Neuronal stem cell (in vitro differentiated cells): Measurements from ENCODE around the gene GTF2I.

Experiments used
- DNase-seq: peaks from one replicate; pipeline ENCODE4 v3.0.0-alpha.2; 2013; ENCODE audit warnings: low spot score
- H2AFZ ChIP-seq: one replicate; pipeline ENCODE4 v1.6.1; 2013; ENCODE audit warnings: mild to moderate bottlenecking, low read length, inconsistent platforms
- H2AK5ac ChIP-seq: 2 replicates; pipeline ENCODE4 v1.6.1; 2013; ENCODE audit warnings: low read depth, mild to moderate bottlenecking, inconsistent platforms, low read length, moderate library complexity, mixed read lengths
- H2BK120ac ChIP-seq: 2 replicates; pipeline ENCODE4 v1.6.1; 2013; ENCODE audit warnings: low read depth, mild to moderate bottlenecking, inconsistent platforms, low read length, moderate library complexity, mixed read lengths
- H2BK12ac ChIP-seq: one replicate; pipeline ENCODE4 v1.6.1; 2013; ENCODE audit warnings: low read length, inconsistent platforms
- H2BK15ac ChIP-seq: 2 replicates; pipeline ENCODE4 v1.6.1; 2013; ENCODE audit warnings: mild to moderate bottlenecking, low read length, inconsistent platforms, mixed read lengths
- H2BK5ac ChIP-seq: one replicate; pipeline ENCODE4 v1.6.1; 2013; ENCODE audit warnings: inconsistent platforms, mild to moderate bottlenecking, low read length, moderate library complexity
- H3K14ac ChIP-seq: one replicate; pipeline ENCODE4 v1.6.1; 2013; ENCODE audit warnings: low read length, inconsistent platforms
- H3K18ac ChIP-seq: 2 replicates; pipeline ENCODE4 v1.6.1; 2013; ENCODE audit warnings: low read length, inconsistent platforms
- H3K23ac ChIP-seq: 2 replicates; pipeline ENCODE4 v1.6.1; 2013; ENCODE audit warnings: low read depth, mild to moderate bottlenecking, mixed read lengths, low read length, inconsistent platforms; ENCODE audit not compliant: poor library complexity
- H3K27ac ChIP-seq: replicated peaks from 3 replicates; pipeline ENCODE4 v1.5.1; 2013; ENCODE audit warnings: low read length, inconsistent platforms
- H3K27me3 ChIP-seq, 3 experiments: 2 replicates each; pipeline ENCODE4 v1.6.1; 2013; ENCODE audit warnings: low read length in 3 of 3, mild to moderate bottlenecking in 2 of 3, inconsistent platforms in 1 of 3, low read depth in 1 of 3, mixed read lengths in 1 of 3, moderate library complexity in 1 of 3; ENCODE audit not compliant: control insufficient read depth in 3 of 3, insufficient read depth in 3 of 3
- H3K36me3 ChIP-seq, 2 donors: replicated peaks in 1 of 2; 2 replicates each; pipeline ENCODE4 v1.6.1; 2013; ENCODE audit warnings: low read length in 2 of 2; ENCODE audit not compliant: control insufficient read depth in 2 of 2, insufficient read depth in 2 of 2
- H3K4ac ChIP-seq: 2 replicates; pipeline ENCODE4 v1.6.1; 2013; ENCODE audit warnings: inconsistent platforms, mild to moderate bottlenecking, low read length, moderate library complexity
- H3K4me1 ChIP-seq, 2 donors: 1 replicate in 1 of 2; 2 replicates in 1 of 2; pipeline ENCODE4 v1.6.1; 2013; ENCODE audit warnings: low read length in 2 of 2, low read depth in 1 of 2; ENCODE audit not compliant: control insufficient read depth in 2 of 2, insufficient read depth in 1 of 2
- H3K4me2 ChIP-seq: one replicate; pipeline ENCODE4 v1.6.1; 2013; ENCODE audit warnings: mild to moderate bottlenecking, low read length, inconsistent platforms; ENCODE audit not compliant: insufficient read depth, poor library complexity, severe bottlenecking
- H3K4me3 ChIP-seq, 2 donors: 2 replicates each; pipeline ENCODE4 v1.5.1; 2013; ENCODE audit warnings: low read length in 2 of 2, mild to moderate bottlenecking in 2 of 2, inconsistent platforms in 1 of 2, moderate library complexity in 1 of 2
- H3K79me1 ChIP-seq: one replicate; pipeline ENCODE4 v1.6.1; 2013; ENCODE audit warnings: low read depth, mild to moderate bottlenecking, inconsistent platforms, low read length, moderate library complexity
- H3K9ac ChIP-seq: one replicate; pipeline ENCODE4 v1.6.1; 2013; ENCODE audit warnings: mild to moderate bottlenecking, low read depth, low read length, inconsistent platforms; ENCODE audit not compliant: poor library complexity
- H3K9me3 ChIP-seq, 2 donors: replicated peaks in 1 of 2; 2 replicates each; pipeline versions ENCODE3 to v1.6.1; 2013; ENCODE audit warnings: low read length in 2 of 2, mild to moderate bottlenecking in 2 of 2, inconsistent platforms in 1 of 2, low read depth in 1 of 2, mixed read lengths in 1 of 2, moderate library complexity in 1 of 2; ENCODE audit not compliant: control insufficient read depth in 2 of 2, insufficient read depth in 1 of 2
- H4K8ac ChIP-seq: one replicate; pipeline ENCODE4 v1.6.1; 2013; ENCODE audit warnings: low read depth, mild to moderate bottlenecking, inconsistent platforms, low read length, moderate library complexity
- H4K91ac ChIP-seq: one replicate; pipeline ENCODE4 v1.6.1; 2013; ENCODE audit warnings: low read length, low read depth, mild to moderate bottlenecking, inconsistent platforms; ENCODE audit not compliant: poor library complexity
- WGBS, 2 donors: extraction: QIAGEN DNeasy Blood & Tissue Kit; methylation state at CpG; one replicate each; pipeline ENCODE4 v1.1.7; 2013; ENCODE audit warnings: missing lambda C conversion rate in 2 of 2, mixed read lengths in 1 of 2; ENCODE audit not compliant: insufficient read length in 2 of 2, insufficient replicate concordance in 1 of 2; ENCODE audit errors: extremely low coverage in 2 of 2; 5-methylcytosine and 5-hydroxymethylcytosine counted together

Gene GTF2I

GRCh38 chr7:74709880-74710671 lies 52.6 kb downstream of the GTF2I start:
- Histone ChIP-seq H3K27ac (no peak overlapping the region), H3K14ac (no peak overlapping the region), H3K27me3 (no peaks in the 10 kb centered on the region), H3K4ac (no peak overlapping the region), H2BK15ac (no peak overlapping the region), H3K79me1 (no peaks in the 10 kb centered on the region), H3K9ac (no peak overlapping the region), H3K23ac (no peak overlapping the region), H3K4me3 (no peak overlapping the region), H3K18ac (no peak overlapping the region), H3K4me1 (no peaks in the 10 kb centered on the region), H2BK120ac (no peak overlapping the region), H2AFZ (no peak overlapping the region), H2AK5ac (no peak overlapping the region), H2BK5ac (no peak overlapping the region), H3K9me3 (peaks cover 0 to 22% of the 10 kb centered on the region in 2 donors), H2BK12ac (no peak overlapping the region), H4K91ac (no peak overlapping the region), H3K4me2 (no peak overlapping the region), H4K8ac (no peak overlapping the region), H3K36me3 (peaks cover 31 to 100% of the 10 kb centered on the region in 2 donors)
- WGBS, 2 donors, result no CpG with 5 or more reads among the region's 10 CpGs
- no peak for DNase-seq

- H3K27ac ChIP-seq, result no peak overlapping the region
- no peak overlapping the region for H2BK120ac ChIP-seq
- H4K91ac ChIP-seq, result no peak overlapping the region
- no peak overlapping the region for H3K4me3 ChIP-seq
- H2BK5ac ChIP-seq, result no peak overlapping the region
- no peak overlapping the region for H2BK15ac ChIP-seq
- H4K8ac ChIP-seq, result no peak overlapping the region
- no peaks in the 10 kb centered on the region for H3K27me3 ChIP-seq
- H3K4ac ChIP-seq, result no peak overlapping the region
- no peak overlapping the region for H3K18ac ChIP-seq
- no peak for DNase-seq
- H3K14ac ChIP-seq, result no peak overlapping the region
- no peak overlapping the region for H2AK5ac ChIP-seq
- H3K79me1 ChIP-seq, result no peaks in the 10 kb centered on the region
- no peak overlapping the region for H3K9ac ChIP-seq
- H3K4me1 ChIP-seq, result no peaks in the 10 kb centered on the region
- no peak overlapping the region for H2BK12ac ChIP-seq
- H3K9me3 ChIP-seq, result peaks cover 0 to 22% of the 10 kb centered on the region in 2 donors
- peaks cover 26 to 100% of the 10 kb centered on the region in 2 donors for H3K36me3 ChIP-seq
- no peak overlapping the region for H2AFZ ChIP-seq
- H3K23ac ChIP-seq, result no peak overlapping the region
- no peak overlapping the region for H3K4me2 ChIP-seq
Measured at GRCh38 chr7:74713567-74713966, 56.0 kb downstream of the GTF2I start.

- H3K4me2 ChIP-seq, result no peak overlapping the region
- H4K91ac ChIP-seq, result no peak overlapping the region
- no peak for DNase-seq
- H3K4me3 ChIP-seq, result no peak overlapping the region
- H2BK120ac ChIP-seq, result no peak overlapping the region
- H3K79me1 ChIP-seq, result peaks cover 4% of the 10 kb centered on the region
- no peak overlapping the region for H2AK5ac ChIP-seq
- H3K4me1 ChIP-seq, result no peaks in the 10 kb centered on the region
- H3K23ac ChIP-seq, result no peak overlapping the region
- peaks cover 13 to 100% of the 10 kb centered on the region in 2 donors for H3K36me3 ChIP-seq
- peaks cover 0 to 2% (median 0%) of the 10 kb centered on the region in 3 experiments for H3K27me3 ChIP-seq
- H3K18ac ChIP-seq, result no peak overlapping the region
- no peak overlapping the region for H2BK5ac ChIP-seq
- H4K8ac ChIP-seq, result no peak overlapping the region
- H3K27ac ChIP-seq, result no peak overlapping the region
- H2BK15ac ChIP-seq, result no peak overlapping the region
- no peak overlapping the region for H3K14ac ChIP-seq
- no CpG with 5 or more reads among the region's 9 CpGs for WGBS, 2 donors
- no peak overlapping the region for H3K4ac ChIP-seq
- no peak overlapping the region for H2AFZ ChIP-seq
- H3K9me3 ChIP-seq, result peaks cover 0 to 10% of the 10 kb centered on the region in 2 donors
- H3K9ac ChIP-seq, result no peak overlapping the region
- no peak overlapping the region for H2BK12ac ChIP-seq
Measured at GRCh38 chr7:74717889-74718288, 60.4 kb downstream of the GTF2I start.

GRCh38 chr7:74718336-74718735 lies 60.8 kb downstream of the GTF2I start:
- no peak for DNase-seq
- Histone ChIP-seq H4K8ac (no peak overlapping the region), H2AK5ac (no peak overlapping the region), H3K27ac (no peak overlapping the region), H3K9me3 (peaks cover 0 to 6% of the 10 kb centered on the region in 2 donors), H3K4me1 (no peaks in the 10 kb centered on the region), H2BK12ac (no peak overlapping the region), H4K91ac (no peak overlapping the region), H2AFZ (no peak overlapping the region), H3K23ac (no peak overlapping the region), H3K4me3 (no peak overlapping the region), H3K9ac (no peak overlapping the region), H2BK15ac (no peak overlapping the region), H3K27me3 (peaks cover 0 to 2% (median 0%) of the 10 kb centered on the region in 3 experiments), H3K18ac (no peak overlapping the region), H3K36me3 (peaks cover 13 to 99% of the 10 kb centered on the region in 2 donors), H3K79me1 (peaks cover 4% of the 10 kb centered on the region), H3K4ac (no peak overlapping the region), H2BK5ac (no peak overlapping the region), H3K14ac (no peak overlapping the region), H2BK120ac (no peak overlapping the region), H3K4me2 (no peak overlapping the region)
- no CpG with 5 or more reads among the region's 1 CpG for WGBS, 2 donors
